Caco-2 (cell line): Measurements from ENCODE around the gene ZNF343. TPM values are rescaled to one million over a fixed set of nuclear protein-coding genes. Genes with fewer than 3 reads are reported as not detected.

ENCODE experiments used
- BruUV-seq: library from RNA; stranded (reverse); fragments of 400-500 nt; replicated peaks from 2 replicates; lab custom pipeline; 2021; lab: Mats Ljungman, UMichigan
- CTCF ChIA-PET: fragments of 300-600 bp; sonication (Branson Sonifier 250); formaldehyde crosslinking; loops from one replicate; lab custom pipeline; 2022; ENCODE audit warnings: antibody characterized with exemption; lab: Charles Lee
- POLR2A ChIA-PET: fragments of 300-600 bp; sonication (Branson Sonifier 250); formaldehyde crosslinking; loops from one replicate; lab custom pipeline; 2022; ENCODE audit warnings: antibody characterized with exemption; lab: Charles Lee
- DNase-seq, 2 experiments: peaks; one replicate each; pipeline versions ENCODE4 v3.0.0 to v3.0.0-alpha.2; 2020 to 2022
- H3K27me3 ChIP-seq: replicated peaks from 2 replicates; pipeline ENCODE4 v1.6.0; 2011; ENCODE audit warnings: low read length; ENCODE audit not compliant: control insufficient read depth, insufficient read depth
- H3K36me3 ChIP-seq: 2 replicates; pipeline ENCODE4 v1.5.1; 2011; ENCODE audit warnings: low read length; ENCODE audit not compliant: control insufficient read depth, insufficient read depth
- H3K4me1 ChIP-seq: fragments of 250-450 bp; sonication (Bioruptor Pico); 2 replicates; pipeline ENCODE4 v1.5.1; 2020; ENCODE audit warnings: mild to moderate bottlenecking
- H3K4me3 ChIP-seq: 2 replicates; pipeline ENCODE4 v1.5.1; 2011; ENCODE audit warnings: low read depth, mild to moderate bottlenecking, control low read depth, low read length
- H3K9me3 ChIP-seq: fragments of 250-450 bp; sonication (Bioruptor Pico); 2 replicates; pipeline ENCODE4 v1.5.1; 2020; ENCODE audit warnings: mild to moderate bottlenecking, moderate library complexity
- H3K27ac Mint-ChIP-seq: one replicate; pipeline ENCODE4 v1.8.0; 2022; ENCODE audit warnings: mixed read lengths; ENCODE audit not compliant: unreplicated experiment
- H3K27me3 Mint-ChIP-seq: one replicate; pipeline ENCODE4 v1.8.0; 2022; ENCODE audit warnings: mixed read lengths; ENCODE audit not compliant: insufficient read depth, unreplicated experiment
- H3K36me3 Mint-ChIP-seq: one replicate; pipeline ENCODE4 v1.8.0; 2022; ENCODE audit warnings: mild to moderate bottlenecking, mixed read lengths; ENCODE audit not compliant: insufficient read depth, unreplicated experiment
- H3K4me1 Mint-ChIP-seq: one replicate; pipeline ENCODE4 v1.8.0; 2022; ENCODE audit warnings: low read depth, mixed read lengths; ENCODE audit not compliant: unreplicated experiment
- H3K4me3 Mint-ChIP-seq: one replicate; pipeline ENCODE4 v1.8.0; 2022; ENCODE audit warnings: mild to moderate bottlenecking, moderate library complexity, mixed read lengths; ENCODE audit not compliant: unreplicated experiment
- H3K9me3 Mint-ChIP-seq: one replicate; pipeline ENCODE4 v1.8.0; 2022; ENCODE audit warnings: mixed read lengths; ENCODE audit not compliant: unreplicated experiment
- CTCF ChIP-seq, 2 experiments: fragments of 200-600 bp in 1 of 2; IDR thresholded peaks; 1 replicate in 1 of 2; 2 replicates in 1 of 2; pipeline versions ENCODE4 v1.5.1 to v1.8.0; 2011 to 2022; ENCODE audit warnings: antibody characterized with exemption in 1 of 2, control low read depth in 1 of 2, inconsistent platforms in 1 of 2, low read depth in 1 of 2, low read length in 1 of 2, mild to moderate bottlenecking in 1 of 2, moderate library complexity in 1 of 2; ENCODE audit not compliant: insufficient read depth in 1 of 2, severe bottlenecking in 1 of 2, unreplicated experiment in 1 of 2
- intact Hi-C: fragments of 100-400 bp; cut with micrococcal nuclease; formaldehyde crosslinking; loops from one replicate; pipeline ENCODE4 v1.10.0; 2022; ENCODE audit not compliant: unreplicated experiment
- total RNA-seq: library from RNA; stranded (reverse); gene quantifications from 2 replicates; pipeline ENCODE4 v1.2.3, GENCODE V29; 2022

The ZNF343 gene
- total RNA-seq, 1 experiment from 2014 or later, result 11.0 TPM

- POLR2A ChIA-PET, result no interaction called here
- no peaks in the 10 kb centered on the region for H3K36me3 ChIP-seq
Observed at GRCh38 chr20:2480381-2480780, 28.3 kb downstream of the ZNF343 start.

GRCh38 chr20:2476742-2477615 is 31.7 kb downstream of the ZNF343 start:
- no peaks in the 10 kb centered on the region for H3K27me3 Mint-ChIP-seq
- DNase-seq, result peak in 1 of 2 experiments; percentile 21

More at GRCh38 chr20:2480381-2480780, 28.3 kb downstream of the ZNF343 start:
- no peak overlapping the region for H3K27ac Mint-ChIP-seq
- no peak for TF ChIP-seq CTCF (IDR thresholded peaks at IDR 0.05; ENCODE audit: insufficient read depth in 1 of 2, low read depth in 1 of 2, low read length in 1 of 2, severe bottlenecking in 1 of 2, unreplicated experiment in 1 of 2)
- no peaks in the 10 kb centered on the region for H3K27me3 ChIP-seq
- no peak overlapping the region for H3K4me3 Mint-ChIP-seq
- intact Hi-C loops, result no loop called here
- H3K27me3 Mint-ChIP-seq, result no peaks in the 10 kb centered on the region
- H3K4me1 Mint-ChIP-seq, result no peaks in the 10 kb centered on the region
- no peaks in the 10 kb centered on the region for H3K9me3 Mint-ChIP-seq
- no peaks in the 10 kb centered on the region for H3K9me3 ChIP-seq
- H3K36me3 Mint-ChIP-seq, result peaks cover 6% of the 10 kb centered on the region
- CTCF ChIA-PET, result no interaction called here
- no peak overlapping the region for H3K4me3 ChIP-seq
- no peak for DNase-seq
- BruUV-seq, result no TSS peak
- no peaks in the 10 kb centered on the region; the same call in 1 of the 2 replicates for H3K4me1 ChIP-seq

More at GRCh38 chr20:2476742-2477615, 31.7 kb downstream of the ZNF343 start:
- H3K4me1 Mint-ChIP-seq, result no peaks in the 10 kb centered on the region
- no peaks in the 10 kb centered on the region for H3K36me3 Mint-ChIP-seq
- intact Hi-C loops, result no loop called here
- no peaks in the 10 kb centered on the region; the same call in 1 of the 2 replicates for H3K4me1 ChIP-seq
- H3K36me3 ChIP-seq, result no peaks in the 10 kb centered on the region
- H3K9me3 Mint-ChIP-seq, result no peaks in the 10 kb centered on the region
- no peaks in the 10 kb centered on the region for H3K27me3 ChIP-seq
- H3K27ac Mint-ChIP-seq, result no peak overlapping the region
- no peaks in the 10 kb centered on the region for H3K9me3 ChIP-seq
- TF ChIP-seq CTCF (IDR thresholded peaks at IDR 0.05; ENCODE audit: insufficient read depth in 1 of 2, low read depth in 1 of 2, low read length in 1 of 2, severe bottlenecking in 1 of 2, unreplicated experiment in 1 of 2), result peak; percentile 31 to 36
- H3K4me3 Mint-ChIP-seq, result no peak overlapping the region
- ChIA-PET CTCF (interaction anchor here (1.0 to 1.1 kb wide), 2 partner anchors 44 to 269 kb away, joined by 3 to 4 read pairs; no protein-coding TSS in a partner anchor), POLR2A (interaction anchor here (0.6 kb wide), 1 partner anchor 1211 kb away, joined by 3 read pairs; no protein-coding TSS in a partner anchor)
- no peak overlapping the region for H3K4me3 ChIP-seq
- no TSS peak for BruUV-seq
